ENCODE data around the gene WFDC13.
"Not testable (repeated sequence)": the region's sequence is repeated elsewhere in the genome, so short reads cannot be mapped to it uniquely, and the experiment has no call there.

The WFDC13 gene, protein sequence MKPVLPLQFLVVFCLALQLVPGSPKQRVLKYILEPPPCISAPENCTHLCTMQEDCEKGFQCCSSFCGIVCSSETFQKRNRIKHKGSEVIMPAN

DNA sequence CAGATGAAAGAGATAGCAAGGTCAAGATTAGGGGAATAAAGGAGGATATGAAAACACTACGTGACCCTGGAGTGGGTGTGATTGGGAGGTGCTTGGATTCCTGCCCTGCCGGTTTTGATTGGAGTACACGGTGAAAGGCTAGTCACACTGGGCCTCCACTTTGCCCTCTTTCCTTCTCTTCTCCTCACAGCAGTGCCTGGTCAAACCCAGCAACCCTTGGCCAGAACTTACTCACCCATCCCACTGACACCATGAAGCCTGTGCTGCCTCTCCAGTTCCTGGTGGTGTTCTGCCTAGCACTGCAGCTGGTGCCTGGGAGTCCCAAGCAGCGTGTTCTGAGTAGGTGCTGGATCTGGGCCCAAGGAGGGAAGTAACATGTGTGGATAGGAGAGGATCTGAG lies at the start of gene WFDC13:
TSS of gene WFDC13 (plus strand) at position 166 of the 400 bp plus-strand sequence. CDS start at position 252, 86 bp downstream.
- DNase-seq: no peak

DNA sequence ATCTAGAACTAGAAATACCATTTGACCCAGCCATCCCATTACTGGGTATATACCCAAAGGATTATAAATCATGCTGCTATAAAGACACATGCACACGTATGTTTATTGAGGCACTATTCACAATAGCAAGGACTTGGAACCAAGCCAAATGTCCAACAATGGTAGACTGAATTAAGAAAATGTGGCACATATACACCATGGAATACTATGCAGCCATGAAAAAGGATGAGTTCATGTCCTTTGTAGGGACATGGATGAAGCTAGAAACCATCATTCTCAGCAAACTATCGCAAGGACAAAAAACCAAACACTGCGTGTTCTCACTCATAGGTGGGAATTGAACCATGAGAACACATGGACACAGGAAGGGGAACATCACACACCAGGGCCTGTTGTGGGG lies 44.8 kb upstream of the WFDC13 start:
- not testable (repeated sequence) for DNase-seq

DNA sequence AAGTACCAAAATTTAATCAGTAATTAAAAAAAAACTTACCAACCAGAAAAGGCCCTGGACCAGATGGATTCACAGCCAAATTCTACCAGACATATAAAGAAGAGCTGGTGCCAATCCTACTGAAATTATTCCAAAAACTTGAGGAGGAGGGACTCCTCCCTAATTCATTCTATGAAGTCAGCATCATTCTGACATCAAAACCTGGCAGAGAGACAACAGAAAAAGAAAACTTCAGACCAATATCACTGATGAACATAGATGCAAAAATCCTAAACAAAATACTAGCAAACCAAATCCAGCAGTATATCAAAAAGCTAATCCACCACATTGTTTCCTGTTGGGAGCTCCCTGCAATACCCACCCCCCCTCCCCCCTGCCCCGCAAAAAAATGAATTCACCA lies 31.7 kb upstream of the WFDC13 start, which contains the start of gene WFDC11:
TSS of gene WFDC11 (minus strand) at position 101 of the 400 bp plus-strand sequence. CDS start 19,639 bp downstream, outside the sequence.
- DNase-seq: no peak

DNA sequence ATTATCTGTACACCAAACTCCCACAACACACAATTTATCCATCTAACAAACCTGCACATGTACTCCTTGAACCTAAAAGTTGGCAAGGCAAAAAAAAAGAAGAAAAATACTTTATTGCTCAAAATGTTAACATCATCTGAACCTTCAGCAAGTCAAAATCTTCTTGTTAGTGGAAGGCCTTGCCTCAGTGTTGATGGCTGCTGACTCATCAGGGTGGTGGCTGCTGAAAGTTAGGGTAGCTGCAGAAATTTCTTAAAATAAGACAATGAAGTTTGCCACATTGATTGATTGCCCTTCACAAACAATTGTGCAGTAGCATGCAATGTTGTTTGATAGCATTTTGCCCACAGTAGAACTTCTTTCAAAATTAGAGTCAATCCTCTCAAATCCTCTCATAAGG lies 29.1 kb upstream of the WFDC13 start:
- DNase-seq: no peak

DNA sequence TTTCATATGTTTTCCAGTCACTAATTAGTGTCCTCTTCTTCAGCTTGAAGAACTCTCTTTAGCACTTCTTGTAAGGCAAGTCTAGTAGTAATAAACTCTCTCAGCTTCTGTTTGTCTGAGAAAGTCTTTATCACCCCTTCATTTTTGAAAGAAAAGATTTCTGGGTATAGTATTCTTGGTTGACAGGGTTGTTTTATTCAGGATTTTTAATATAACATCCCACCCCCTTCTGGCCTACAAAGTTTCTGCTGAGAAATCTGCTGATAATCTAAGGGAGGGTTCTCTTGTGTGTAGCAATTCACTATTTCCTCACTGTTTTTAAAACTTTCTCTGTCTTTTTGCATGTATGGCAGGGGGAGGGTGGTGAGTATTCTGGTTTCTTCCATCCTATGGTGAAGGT lies 22.2 kb upstream of the WFDC13 start:
- DNase-seq: no peak

DNA sequence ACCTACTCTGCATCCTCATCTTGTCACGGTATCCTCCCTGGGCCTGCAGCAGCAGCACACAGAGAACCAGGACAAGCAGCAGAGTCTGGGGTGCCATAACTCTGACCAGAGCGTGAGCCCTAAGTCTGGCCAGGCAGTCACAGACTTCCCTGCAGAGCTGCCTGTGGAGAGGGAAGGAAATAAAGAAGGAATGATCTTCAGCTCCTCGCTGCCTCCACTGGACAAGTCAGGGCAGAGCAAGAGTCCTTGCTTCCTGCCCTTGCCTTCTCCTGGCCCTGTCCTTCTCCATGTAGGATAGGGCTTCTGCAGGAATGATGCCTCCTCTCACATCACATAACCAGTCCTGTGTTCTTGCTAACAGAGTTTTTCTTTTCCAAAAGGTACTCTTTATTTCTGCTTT lies 15.9 kb upstream of the WFDC13 start:
- no peak for DNase-seq

DNA sequence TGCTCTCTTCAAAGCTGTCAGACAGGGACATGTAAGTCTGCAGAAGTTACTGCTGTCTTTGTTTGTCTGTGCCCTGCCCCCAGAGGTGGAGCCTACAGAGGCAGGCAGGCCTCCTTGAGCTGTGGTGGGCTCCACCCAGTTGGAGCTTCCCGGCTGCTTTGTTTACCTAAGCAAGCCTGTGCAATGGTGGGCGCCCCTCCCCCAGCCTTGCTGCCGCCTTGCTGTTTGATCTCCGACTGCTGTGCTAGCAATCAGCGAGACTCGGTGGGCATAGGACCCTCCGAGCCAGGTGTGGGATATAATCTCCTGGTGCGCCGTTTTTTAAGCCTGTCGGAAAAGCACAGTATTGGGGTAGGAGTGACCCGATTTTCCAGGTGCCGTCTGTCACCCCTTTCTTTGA lies 8.5 kb upstream of the WFDC13 start:
- DNase-seq: not testable (repeated sequence)

DNA sequence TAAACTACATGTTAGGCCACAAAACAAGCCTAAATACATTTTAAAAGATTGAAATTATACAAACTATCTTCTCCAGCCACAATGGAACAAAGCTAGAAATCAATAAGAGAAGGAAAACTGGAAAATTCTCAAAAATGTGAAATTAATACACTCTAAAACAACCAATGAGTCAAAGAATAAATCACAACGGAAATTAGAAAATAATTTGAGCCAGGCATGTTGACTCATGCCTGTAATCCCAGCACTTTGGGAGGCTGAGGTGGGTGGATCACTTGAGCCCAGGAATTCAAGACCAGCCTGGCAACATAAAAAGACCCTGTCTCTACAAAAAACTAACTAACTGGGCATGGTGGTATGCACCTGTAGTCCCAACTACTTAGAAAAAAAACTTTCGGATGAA lies 6.3 kb upstream of the WFDC13 start:
- no peak for DNase-seq

DNA sequence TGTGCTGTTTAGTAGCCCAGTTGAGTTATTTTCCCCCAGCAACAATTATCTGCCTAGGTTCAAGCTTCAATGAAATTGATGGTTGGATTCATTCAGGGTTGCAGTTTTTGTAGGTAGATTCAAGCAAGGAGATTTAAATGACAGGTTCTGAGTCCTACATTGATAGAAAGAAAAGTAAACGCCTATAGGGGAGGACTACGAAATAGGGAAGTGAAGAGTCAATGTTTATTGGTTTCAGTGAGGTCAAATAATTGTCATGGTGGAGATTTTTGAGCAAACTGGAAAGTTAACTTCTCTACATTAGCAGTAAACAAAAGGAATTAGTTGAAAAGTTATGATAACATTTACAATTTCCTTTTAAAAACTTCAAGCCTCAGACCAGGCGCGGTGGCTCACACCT lies 734 bp upstream of the WFDC13 start:
- DNase-seq: no peak

DNA sequence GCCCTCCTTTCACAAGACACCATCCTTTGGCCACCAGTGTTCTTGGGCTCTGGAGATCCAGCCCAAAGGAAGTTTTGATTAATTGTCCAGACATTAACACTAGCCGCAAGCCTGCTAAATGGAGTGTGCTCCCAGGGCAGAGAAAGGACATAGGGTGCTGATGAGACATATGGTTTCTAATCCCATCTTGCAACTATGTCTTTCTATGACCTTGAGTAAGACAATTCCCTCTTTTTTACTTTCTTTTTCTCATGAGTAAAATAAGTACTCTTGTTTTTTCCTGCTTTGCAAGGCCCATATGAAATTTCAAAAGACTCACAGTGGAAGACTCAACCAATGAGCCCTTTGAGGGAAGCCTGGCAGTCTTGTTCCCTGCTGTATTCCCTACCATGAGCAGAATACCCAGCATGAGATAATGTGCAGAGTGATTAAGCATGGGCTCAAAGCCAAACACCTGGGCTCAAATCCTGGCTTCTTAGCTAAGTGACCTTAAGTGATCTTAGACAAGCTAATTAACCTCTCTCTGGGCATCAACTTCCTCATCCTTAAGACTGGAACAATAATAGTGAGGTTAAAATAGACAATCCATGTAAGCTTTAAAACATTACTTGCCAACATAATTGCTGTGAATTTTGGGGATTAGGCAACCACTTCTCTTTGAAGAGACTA lies 3.3 kb downstream of the WFDC13 start, which contains the start of gene WFDC10B:
TSS of gene WFDC10B (minus strand) at position 51 of the 669 bp plus-strand sequence. CDS start 19,027 bp downstream, outside the sequence.
- DNase-seq: no peak

DNA sequence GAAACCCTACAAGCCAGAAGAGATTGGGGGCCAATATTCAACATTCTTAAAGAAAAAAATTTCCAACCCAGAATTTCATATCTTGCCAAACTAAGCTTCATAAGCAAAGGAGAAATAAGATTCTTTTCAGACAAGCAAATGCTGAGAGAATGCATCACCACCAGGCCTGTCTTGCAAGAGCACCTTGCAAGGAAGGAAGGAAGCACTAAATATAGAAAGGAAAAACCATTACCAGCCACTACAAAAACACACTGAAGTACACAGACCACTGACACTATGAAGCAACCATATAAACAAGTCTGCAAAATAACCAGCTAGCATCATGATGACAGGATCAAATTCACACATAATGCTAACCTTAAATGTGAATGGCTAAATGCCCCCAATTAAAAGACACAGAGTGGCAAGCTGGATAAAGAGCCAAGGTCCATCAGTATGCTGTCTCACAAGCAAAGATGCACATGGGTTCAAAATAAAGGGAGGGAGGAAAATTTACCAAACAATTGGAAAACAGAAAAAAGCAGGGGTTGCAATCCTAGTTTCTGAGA lies 14.4 kb downstream of the WFDC13 start:
- not testable (repeated sequence) for DNase-seq

DNA sequence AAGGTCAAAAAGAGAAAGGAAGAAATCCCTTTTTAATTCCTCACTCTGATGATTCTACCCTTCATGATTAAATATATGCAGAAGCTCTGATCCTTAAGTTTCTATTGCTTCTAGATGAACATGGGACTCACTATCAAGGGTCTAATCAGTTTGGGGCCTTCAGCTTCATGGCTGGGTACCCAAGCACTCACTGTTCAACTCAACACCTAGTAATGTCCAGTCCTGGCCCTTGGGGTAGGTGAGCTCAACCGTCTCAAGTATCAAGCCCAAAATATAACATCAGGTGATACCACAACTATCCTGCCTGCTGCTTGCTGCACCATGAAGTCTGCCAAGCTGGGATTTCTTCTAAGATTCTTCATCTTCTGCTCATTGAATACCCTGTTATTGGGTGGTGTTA lies 20.2 kb downstream of the WFDC13 start, which contains the start of gene SPINT4:
TSS of gene SPINT4 (plus strand) at position 301 of the 400 bp plus-strand sequence. CDS start at position 322, 21 bp downstream.
- DNase-seq: no peak

DNA sequence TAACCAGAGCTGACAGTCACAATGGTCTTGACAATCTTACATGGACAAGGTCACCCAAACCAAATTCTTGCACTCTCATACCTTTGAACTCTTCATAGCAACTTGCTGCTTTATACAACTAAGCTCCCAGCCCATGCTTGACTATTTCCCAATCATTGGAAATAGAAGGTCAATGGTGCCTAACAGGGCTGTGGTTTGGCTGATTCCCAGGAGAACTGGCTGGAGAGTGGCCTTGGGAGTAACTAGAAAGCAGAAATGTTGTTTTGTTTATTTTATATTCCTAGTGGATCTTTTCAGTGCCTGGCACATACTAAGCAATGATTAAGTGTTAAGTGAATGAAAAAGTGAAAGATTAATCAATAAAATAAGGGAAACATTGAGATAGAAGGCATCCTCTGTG lies 23.3 kb downstream of the WFDC13 start:
- no peak for DNase-seq

DNA sequence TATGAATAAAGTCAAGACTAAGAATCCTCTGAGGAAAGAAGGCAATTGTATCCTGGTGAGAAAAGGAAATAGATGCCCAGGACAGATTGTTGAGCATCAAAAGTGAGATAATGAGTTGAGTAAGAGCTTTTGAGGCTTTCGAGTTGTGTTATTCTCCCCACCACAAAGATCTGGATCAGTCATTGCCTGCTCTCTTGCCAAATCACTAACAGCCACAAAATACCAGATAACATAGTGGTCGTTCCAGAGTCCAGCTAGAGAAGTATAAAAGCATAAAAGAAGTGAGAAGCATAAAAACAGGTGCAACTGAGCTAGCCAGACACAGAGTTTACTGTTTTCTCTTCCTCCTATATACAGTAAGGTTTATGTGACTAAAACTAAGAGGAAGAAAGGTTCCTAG lies 25.2 kb downstream of the WFDC13 start:
- no peak for DNase-seq

DNA sequence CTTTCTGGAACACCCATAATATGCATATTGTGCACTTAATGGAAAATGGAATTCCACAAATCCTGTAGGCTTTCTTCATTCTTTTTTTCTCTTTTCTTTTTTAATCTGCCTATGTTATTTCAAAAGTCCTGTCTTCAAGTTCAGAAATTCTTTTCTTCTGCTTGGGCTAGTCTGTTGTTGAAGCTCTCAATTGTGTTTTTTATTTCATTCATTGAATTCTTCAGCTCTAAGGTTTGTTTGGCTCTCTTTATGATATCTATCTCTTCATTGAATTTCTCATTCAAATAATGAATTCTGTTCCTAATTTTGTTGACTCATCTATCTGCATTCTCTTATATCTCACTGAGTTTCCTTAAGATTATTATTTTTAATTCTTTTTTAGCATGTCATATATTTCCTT lies 30.4 kb downstream of the WFDC13 start:
- no peak for DNase-seq

DNA sequence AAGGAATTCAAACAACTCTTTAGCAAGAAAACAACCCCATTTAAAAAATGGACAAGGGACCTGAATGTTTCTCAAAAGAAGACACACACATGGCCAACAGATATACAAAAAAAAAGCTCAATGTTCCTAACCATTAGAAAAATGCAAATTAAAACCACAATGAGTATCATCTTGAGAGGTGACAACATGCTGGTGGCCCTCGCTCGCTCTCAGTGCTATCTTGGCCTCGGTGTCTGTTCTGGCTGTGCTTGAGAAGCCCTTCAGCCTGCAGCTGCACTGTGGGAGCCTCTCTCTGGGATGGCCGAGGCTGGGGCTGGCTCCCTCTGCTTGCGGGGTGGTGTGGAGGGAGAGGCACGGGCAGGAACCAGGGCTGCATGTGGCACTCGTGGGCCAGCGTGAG lies 33.7 kb downstream of the WFDC13 start:
- DNase-seq: no peak

DNA sequence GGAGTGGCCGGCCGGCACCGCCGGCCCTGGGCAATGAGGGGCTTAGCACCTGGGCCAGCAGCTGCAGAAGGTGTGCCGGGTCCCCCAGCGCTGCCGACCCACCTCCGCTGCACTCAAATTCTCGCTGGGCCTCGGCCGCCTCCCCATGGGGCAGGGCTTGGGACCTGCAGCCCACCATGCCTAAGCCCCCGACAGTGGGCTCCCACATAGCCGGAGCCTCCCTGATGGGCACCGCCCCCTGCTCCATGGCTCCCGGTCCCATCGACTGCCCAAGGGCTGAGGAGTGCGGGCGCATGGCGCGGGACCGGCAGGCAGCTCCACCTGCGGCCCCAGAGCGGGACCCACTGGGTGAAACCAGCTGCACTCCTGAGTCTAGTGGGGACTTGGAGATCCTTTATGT lies 34.1 kb downstream of the WFDC13 start:
- DNase-seq: no peak

DNA sequence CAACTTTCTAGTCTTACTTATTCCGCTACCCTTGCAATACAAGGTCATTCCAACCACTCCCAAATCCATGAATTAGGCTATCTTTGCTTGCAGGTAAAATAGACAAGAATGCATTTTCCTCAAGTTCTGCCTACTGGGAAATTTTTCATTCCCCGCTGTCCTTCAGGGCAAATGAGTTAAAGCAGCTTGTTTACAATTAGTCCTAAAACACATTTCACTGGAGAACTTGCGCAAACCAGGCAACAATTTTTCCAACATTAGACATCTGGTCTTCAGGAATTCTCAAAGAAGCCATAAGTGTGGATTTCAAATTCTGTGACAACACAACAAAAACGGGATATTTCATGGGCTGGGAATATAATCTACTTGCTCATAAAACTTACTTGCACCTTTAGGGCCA lies 40.8 kb downstream of the WFDC13 start:
- no peak for DNase-seq

DNA sequence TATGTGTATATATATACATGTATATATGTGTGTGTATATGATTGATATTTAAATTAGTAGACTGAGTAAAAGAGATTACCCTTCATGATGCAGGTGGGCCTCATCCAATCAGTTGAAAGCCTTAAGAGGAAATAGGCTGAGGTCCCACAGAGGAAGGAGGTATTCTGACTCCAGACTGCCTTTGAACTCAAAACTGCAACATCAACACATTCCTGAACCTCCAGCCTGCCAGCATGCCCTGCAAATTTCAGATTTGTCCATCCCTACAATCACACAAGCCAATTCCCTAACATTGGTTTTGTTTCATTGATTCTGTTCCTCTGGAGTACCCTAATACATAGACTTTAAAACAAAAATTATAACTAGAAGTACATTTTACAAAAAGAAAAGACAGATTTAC lies 43.2 kb downstream of the WFDC13 start:
- DNase-seq: no peak

DNA sequence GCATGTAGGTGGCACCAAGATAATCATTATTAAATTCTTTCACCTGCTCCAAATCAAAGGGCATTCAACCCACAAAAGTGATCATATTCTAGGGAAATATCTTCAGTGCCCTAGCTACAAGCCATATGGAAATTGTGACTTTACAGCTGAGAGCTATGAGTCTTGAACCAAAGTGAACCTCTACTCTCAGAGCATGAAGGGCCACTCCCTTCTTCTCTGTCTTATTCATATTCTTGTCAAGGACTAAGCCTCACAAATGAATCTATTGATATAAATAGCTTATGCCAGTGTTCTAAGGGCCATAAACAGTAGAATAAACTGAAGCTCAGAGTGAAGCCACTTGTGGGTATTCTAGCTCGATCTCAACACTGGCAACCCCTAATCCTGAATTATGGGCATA lies 49.9 kb downstream of the WFDC13 start:
- no peak for DNase-seq

DNA sequence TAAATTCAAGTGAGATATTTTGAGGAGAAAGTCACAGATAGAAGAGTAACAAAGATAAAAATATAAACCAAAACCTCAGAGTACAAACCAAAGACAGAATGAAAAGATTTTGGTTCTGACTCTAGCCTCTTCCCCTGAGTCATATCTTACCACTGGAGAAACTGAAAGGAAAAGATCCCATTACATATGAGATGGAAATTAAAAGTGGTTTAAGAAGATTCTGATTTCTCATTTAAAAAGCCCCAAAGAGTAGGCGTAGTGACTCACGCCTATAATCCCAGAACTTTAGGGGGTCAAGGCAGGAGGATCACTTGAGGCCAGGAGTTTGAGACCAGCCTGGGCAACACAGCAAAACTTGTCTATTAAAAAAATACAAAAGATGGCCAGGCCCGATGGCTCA lies 50.9 kb downstream of the WFDC13 start:
- no peak for DNase-seq

DNA sequence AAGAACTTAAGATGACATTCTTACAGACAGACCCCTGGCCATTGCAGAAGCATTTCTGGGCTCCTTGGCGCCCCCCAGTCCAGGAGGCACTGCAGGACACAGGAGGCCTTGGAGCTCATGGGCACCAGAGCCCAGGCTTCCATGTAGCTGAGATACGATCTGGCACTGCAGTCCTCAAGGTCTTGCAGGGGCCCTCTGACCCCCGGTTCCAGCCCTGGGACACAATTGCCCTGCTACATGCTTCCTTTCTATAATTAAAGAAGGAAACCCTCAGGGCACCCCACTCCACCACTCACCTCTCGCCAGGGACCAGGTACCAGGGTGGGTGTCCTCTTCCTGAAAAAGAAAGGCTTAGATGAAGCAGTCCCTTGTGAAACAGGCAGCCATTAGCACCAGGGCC lies 56.3 kb downstream of the WFDC13 start:
- no peak for DNase-seq
